ENCODE measurements around the gene PARN. TPM values are rescaled to one million over a fixed set of nuclear protein-coding genes. Genes with fewer than 3 reads are reported as not detected.

Gene PARN
- total RNA-seq, 1 experiment from 2014 or later, result 42.5 TPM

DNA sequence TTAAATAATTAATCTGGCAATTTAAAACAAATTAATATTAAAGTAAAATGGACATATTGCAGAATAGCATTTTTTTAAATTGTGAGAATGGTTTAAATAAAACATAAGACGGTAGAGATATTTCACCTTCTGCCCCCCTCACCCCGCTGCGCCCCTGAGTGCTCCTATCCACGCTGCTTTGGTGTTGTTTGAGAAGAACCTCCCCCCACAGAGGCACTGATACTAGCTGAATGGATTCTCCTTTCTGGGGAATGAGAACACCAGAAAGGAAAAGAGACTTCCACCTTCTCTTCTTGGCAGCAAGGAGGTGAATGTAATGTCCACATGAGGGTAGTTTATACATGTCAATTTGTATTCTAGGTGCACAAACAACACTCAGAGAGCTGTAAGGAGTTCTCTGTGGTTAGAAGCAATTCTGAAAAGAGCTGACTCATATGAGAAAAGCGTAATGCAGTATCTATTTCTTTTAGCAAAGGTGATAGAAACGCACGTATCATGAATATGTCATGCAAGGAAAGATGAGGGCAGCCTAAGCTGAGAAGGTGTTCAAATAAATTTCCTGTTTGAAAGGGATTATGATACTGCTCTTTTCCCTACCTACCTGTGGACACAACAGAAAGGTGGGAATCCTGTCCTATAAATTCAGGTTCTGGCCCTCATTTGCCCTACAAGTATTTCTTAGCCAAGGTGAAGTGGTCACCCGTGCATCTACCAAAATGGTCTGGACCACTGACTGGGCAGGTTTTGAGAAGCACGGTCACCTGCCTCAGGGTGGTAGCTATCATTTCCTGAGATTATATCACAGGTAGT, 126.9 kb downstream of the PARN start:
- peaks cover 47 to 52% of the 10 kb centered on the region in 2 experiments for H3K4me1 ChIP-seq (ENCODE audit: control insufficient read depth in 1 of 2, insufficient read depth in 2 of 2, low read length in 2 of 2)
- peak overlapping the region; percentile 36 for H3K4me2 ChIP-seq (ENCODE audit: low read length)
- DNase-seq (ENCODE audit: low read depth, low spot score) (no peak), ATAC-seq (no peak)
- intact Hi-C loops (cut with micrococcal nuclease), result loop anchor here (5.0 kb wide), 1 partner anchor 106 kb away; no protein-coding TSS in a partner anchor
- CTCF ChIA-PET, result no interaction called here
- no peaks in the 10 kb centered on the region for H3K36me3 ChIP-seq (ENCODE audit: control insufficient read depth in 1 of 2, insufficient read depth in 2 of 2, low read length in 2 of 2)
- H3K9me3 ChIP-seq (ENCODE audit: control insufficient read depth in 1 of 2, insufficient read depth in 1 of 2, low read depth in 1 of 2, low read length in 2 of 2), result no peaks in the 10 kb centered on the region
- H4K20me1 ChIP-seq (ENCODE audit: insufficient read depth), result no peaks in the 10 kb centered on the region
- no peaks in the 10 kb centered on the region for H3K27me3 ChIP-seq (ENCODE audit: insufficient read depth, low read length)
- no peaks in the 10 kb centered on the region for H3K9me2 ChIP-seq (ENCODE audit: insufficient read depth)
- no TSS peak for BruUV-seq (replicated peaks)
- H2AFZ ChIP-seq (ENCODE audit: low read depth, low read length, poor library complexity, severe bottlenecking), result no peak overlapping the region
- POLR2A ChIA-PET, result no interaction called here
- RAD21 ChIA-PET (ENCODE audit: low non-redundant PET in 1 of 2, low total read pairs in 2 of 2, uncharacterized antibody in 2 of 2, unreplicated experiment in 2 of 2), result no interaction called here
- H3K4me3 ChIP-seq (replicated peaks in 1 of 2; ENCODE audit: low read depth in 1 of 2, low read length in 2 of 2), result no peak overlapping the region
- H3K27ac ChIP-seq (ENCODE audit: low read depth, low read length), result no peak overlapping the region
- peak overlapping the region; percentile 49; the same call in 1 of the 2 replicates for H3K9ac ChIP-seq (ENCODE audit: low read length)
- TF ChIP-seq CTCF (IDR thresholded peaks at IDR 0.05 in 2 of 3, conservative IDR thresholded peaks at IDR 0.05 in 1 of 3; ENCODE audit: borderline replicate concordance in 1 of 3, insufficient read depth in 1 of 3, low read depth in 2 of 3, low read length in 2 of 3) (no peak), ZNF274 (IDR thresholded peaks at IDR 0.05; ENCODE audit: low read depth, low read length) (no peak), EGR1 (IDR thresholded peaks at IDR 0.05; ENCODE audit: low read depth) (no peak), TCF7L2 (IDR thresholded peaks at IDR 0.05; ENCODE audit: borderline replicate concordance, extremely low read depth, insufficient read depth, insufficient read length) (no peak), EZH2 (IDR thresholded peaks at IDR 0.05) (no peak)
- no peaks in the 10 kb centered on the region for H3K79me2 ChIP-seq (ENCODE audit: insufficient read depth, low read length)
